ENCODE data around the gene SLC2A4.
"Not testable (repeated sequence)": the region's sequence is repeated elsewhere in the genome, so short reads cannot be mapped to it uniquely, and the experiment has no call there.

Gene SLC2A4

DNA sequence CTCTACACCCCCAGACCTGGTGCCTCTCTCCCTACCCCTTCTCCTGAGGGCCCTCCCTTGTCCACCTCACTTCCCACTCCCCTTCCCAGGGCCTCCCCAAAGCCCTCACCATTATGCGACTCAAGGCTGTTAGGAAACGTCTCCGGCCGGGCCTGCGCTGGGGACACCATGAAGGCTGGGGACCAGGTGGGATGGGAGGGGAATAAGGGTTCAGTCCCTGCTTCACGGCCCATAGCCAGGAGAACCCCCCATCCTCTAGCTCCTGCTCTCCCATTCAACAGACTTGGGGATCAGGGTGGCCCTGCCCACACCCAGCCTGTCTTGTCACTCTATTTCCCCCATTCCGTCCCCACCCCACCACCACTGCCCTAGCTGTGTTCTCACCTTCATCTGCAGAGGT is 45.5 kb downstream of the SLC2A4 start:
- DNase-seq, result no peak

DNA sequence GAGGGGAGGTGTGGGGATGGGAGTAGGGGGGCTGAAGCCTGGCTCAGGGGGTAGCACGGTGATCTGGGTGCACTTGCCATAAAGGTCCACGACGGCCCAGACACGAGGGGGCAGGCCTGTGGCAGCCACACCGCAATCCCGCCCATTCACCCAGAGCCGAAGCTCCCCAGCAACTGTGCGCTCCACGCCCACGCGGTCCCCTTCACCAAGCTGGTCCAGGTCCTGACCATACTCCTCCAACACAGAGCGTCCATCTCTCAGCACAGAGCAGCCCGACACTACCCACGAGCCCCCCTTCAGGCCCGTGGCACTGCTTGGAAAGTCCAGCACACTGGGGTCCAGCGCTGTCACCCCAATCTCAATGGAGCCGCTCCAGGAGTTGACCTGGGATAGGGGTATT is 46.0 kb downstream of the SLC2A4 start:
- no peak for DNase-seq

DNA sequence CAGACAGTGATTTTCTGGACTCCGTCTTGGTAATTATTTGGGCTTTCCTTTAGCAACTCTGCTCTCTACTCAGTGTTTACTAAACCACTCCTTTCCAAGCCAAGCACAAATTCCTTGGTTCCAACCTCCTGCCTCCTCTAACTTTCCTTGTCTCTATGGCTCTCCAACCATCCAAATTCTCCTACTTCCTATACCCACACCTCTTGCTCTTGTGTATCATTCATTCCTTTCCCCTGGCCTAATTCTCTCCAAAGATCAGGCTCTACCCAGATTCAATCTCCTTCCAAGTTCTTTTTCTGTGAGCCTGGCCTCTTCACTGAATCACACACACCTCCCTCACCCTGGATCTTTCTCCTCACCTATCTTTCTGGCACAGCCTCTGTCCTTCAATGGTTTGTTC is 46.5 kb downstream of the SLC2A4 start:
- DNase-seq, result no peak

DNA sequence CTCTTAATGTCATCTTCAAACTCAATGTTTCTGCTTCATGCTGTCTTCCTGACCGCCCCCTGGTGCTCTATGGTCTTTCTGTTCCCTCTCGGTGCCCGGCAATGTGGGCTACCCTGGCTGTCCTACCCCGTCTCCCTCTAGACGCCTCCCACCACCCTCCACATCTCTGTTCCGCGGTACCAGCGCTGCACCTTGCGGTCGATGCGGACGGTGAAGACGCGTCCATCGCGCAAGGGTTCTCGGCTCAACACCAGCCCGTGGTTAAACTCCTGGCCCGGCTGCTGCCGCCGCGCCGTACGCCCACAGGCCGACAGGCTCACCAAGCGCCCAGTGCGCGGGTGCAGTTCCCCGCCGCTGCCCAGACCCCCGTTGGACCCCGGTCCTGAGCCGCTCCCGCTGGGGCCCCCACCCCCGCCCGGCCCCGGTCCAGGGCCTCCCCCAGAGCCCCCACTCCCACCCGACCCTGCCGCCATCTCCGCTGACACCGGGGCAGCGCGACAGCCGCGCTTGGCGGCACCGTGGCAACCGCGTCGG is 47.4 kb downstream of the SLC2A4 start, which contains the start of gene NEURL4:
Gene NEURL4 (minus strand): TSS at position 496 of the 534 bp plus-strand sequence. CDS start 23 bp downstream, at position 473.
- DNase-seq, result no peak

DNA sequence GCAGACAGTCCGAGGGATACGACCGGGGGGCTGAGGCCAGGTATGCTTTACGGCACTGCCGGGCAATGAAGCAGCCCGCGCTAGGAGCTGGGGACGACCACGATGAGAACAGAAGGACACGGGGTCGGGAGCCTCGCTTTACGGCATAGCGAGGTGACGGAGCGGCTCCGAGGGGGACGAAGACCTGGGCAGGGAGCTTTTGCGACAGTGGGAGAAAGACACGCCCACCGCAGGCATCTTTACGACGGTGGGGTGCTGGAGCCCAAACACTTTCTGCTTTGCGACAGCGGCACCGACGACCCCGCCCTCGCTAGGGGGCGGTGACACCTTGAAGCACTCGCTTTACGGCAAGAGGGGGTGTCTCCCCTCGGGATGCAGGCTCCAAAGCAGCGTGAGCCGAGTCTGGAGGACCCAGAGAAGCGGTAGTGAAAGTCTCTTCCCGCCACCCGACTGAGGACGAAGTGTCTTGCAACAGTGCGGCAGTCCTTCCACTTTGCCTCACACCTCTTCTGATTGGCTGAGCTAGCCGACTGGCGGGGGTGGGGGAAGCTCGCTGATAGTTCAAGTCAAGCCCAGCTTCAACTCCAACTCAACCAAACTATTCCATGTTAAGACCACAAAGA is 48.0 kb downstream of the SLC2A4 start:
- DNase-seq, result peak; percentile 99

DNA sequence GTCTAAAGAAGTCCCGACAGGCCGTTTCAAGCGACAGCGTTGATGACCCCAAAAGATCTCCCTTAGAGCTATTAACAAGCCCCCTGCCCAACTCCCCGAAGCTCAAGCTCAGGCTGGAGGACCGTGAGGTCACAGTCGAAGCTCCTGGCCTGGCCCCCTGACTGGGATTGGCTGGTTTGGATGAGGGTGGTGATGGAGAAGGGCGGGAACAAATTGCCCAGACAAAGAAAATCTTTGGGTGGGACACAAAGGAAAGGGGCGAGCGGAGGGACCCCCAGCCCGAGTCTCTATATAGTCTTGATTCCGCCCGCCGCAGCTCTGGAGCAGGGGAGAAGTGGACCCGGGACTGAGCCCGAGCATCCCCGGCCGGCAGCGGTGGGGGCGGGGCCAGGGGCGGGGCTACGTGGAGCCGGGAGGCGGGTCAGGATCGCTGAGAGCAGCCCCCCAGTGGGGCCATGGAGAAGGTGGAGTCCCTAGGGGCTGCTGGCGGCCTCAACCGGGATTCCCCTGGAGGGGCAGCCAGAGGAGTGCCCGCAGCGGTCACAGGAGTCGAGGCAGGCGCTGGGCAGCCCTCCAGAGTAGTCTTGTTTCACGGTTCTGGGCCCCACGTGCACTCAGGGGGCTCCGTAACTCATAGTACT is 48.6 kb downstream of the SLC2A4 start:
- peak; percentile 81 for DNase-seq

DNA sequence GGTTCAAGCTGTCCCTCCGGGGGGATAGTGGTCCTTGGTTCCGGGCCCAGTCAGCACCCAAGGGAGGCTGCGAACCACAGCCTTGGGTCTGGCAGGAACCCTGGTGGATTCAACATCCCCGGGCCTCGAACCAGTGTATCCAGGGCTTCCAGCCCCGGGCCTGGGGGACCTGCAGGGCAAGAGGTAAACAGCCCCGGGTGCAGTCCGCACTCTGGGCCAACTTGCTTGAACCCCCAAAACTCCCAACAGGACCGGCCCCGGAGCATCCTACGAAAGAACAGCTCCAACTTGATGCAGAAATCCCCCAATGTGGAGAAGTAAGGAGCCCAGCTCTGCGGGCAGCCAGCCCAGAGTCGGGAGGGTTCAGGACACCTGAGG is 49.1 kb downstream of the SLC2A4 start:
- no peak for DNase-seq

DNA sequence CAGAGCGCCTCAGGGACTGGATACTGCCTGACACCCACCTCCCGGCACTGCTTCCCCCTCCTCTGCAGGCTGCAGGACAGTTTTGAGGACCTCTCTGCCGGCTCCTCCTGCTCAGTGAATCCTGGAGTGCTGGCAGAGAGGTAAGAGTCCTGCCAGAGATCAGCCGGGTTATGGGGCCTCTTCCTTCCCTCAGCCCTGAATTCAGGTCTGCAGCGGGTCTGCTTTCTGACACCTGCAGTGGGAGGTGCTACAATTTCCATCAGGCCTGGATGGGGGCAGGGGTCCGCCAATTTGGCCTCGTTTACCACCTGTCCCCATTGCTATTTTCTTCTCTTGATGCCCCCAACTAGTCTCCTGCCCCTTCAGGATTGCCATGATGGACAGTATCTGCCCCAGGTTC is 50.6 kb downstream of the SLC2A4 start:
- no peak for DNase-seq

DNA sequence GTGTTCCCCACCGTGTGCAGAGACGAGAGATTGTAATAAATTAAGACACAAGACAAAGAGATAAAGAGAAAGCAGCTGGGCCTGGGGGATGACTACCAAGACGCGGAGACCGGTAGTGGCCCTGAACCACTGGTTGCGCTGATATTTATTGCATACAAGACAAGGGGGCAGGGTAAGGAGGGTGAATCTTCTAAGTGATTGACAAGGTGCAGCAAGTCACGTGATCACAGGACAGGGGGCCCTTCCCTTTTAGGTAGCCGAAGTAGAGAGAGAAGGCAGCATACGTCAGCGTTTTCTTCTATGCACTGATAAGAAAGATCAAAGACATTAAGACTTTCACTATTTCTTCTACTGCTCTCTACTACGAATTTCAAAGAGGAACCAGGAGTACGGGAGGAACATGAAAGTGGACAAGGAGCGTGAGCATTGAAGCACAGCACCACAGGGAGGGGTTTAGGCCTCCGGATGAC is 51.1 kb downstream of the SLC2A4 start:
- not testable (repeated sequence) for DNase-seq

DNA sequence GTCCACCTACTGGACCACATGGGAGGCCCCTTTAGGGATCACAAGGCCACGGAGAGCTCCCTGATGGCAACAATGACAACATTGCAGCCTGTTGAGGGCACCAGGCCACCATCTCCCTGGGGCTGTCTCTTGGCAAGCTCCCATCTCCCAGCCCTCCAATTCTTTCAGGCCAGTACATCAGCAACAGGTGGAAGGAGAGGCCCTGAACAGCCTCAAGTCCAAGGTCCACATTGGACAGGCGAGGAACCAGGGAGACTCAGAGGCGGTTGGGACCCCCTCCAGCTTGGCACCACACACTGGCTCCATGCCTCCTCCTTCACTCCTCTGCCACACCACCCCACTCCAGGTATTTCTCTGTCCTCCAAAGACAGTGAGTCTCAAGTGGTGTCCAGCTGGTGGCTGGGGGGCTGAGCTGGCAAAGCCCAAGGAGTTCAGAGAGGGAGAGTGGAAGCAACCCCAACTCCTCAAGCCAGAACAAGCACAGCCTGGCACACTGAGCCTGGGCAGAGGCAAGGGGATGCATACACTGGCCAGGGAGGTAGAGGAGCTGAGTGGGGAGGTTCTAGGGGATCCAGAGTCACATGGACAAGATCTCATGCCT is 53.5 kb downstream of the SLC2A4 start:
- no peak for DNase-seq

DNA sequence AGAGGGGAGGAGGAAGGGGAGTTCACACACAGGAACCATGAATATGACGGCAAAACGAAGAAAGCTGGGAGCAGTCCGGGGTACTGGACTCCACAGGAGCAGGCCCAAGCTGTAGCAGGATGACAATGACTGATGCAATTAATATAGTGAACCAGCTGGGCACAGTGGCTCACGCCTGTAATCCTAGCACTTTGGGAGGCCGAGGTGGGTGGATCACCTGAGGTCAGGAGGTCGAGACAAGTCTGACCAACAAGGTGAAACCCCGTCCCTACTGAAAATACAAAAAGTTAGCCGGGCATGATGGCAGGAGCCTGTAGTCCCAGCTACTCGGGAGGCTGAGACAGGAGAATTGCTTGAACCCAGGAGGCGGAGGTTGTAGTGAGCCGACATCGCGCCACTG is 54.2 kb downstream of the SLC2A4 start:
- not testable (repeated sequence) for DNase-seq

DNA sequence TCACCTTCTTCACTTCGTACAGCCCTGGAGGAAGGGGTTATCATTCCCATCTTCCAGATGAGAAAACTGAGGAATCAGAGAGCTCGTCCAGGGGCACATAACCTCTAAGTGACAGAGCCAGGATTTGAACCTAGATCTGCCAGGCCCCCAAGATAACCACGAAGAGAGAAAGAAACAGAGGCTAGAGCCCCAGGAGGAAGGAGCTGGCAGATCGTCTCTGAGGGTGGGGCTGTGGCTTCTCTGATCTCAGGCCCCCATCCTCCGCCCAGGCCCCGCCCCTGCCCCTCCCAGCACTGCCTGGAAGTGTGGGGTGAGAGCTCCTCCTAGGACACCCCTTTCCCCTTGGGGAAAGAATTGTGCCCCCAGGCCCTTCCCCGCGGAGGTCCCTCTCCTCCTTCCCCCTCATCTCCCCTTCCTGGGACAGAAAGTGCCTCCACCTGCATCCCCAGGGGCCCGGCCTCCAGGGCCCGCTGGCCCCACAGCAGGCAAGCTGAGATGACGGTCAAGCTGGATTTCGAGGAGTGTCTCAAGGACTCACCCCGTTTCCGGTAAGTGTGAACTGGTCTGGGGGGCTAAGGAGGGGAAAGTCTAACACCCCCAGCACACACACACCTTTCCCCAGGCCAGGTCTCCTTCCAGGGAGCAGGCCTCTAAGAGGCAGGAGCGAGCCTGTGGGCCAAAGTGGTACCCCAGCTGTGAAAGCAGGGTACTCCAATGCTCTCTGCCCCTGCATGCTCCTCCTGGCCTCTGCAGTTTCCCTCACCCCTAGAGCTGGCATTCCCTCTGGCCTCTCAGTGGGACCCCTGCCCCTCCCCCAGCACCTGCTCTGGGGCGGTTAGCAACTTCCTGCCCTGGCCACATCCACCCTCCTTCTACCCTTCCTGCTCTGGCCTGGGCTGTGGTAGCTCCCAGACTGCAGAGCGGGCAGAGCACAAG is 55.0 kb downstream of the SLC2A4 start, which contains the start of gene ACAP1:
Gene ACAP1 (plus strand): TSS at position 290 of the 936 bp plus-strand sequence. CDS start 206 bp downstream, at position 496.
- DNase-seq, result no peak

DNA sequence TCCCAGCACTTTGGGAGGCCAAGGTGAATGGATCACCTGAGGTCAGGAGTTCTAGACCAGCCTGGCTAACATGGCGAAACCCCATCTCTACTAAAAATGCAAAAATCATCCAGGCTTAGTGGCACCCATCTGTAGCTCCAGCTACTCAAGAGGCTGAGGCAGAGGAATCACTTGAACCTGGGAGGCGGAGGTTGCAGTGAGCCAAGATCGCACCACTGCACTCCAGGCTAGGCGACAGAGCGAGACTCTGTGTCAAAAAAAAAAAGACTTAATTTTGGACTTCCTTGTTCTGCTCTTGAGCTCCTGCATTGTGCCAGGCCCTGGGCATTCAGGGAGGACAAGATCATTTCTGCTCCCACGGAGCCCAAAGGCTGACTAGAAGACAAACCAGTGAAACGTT is 56.1 kb downstream of the SLC2A4 start:
- not testable (repeated sequence) for DNase-seq

Data from fibroblast of upper back skin (primary cell).